Skin epidermis (tissue), 12 donors: ENCODE results near the gene DDX39A.
A peak's percentile ranks its signal among the peaks of the same experiment; 100 is the strongest.
"Not testable (repeated sequence)": the region's sequence is repeated elsewhere in the genome, so short reads cannot be mapped to it uniquely, and the experiment has no call there.

Experiments
- H3K27ac ChIP-seq, 21 experiments: fragments of 200-600 bp; sonication (generic) in 11 of 21; one replicate each; pipeline ENCODE4 v1.5.0; 2020; ENCODE audit warnings: mild to moderate bottlenecking in 3 of 21, inconsistent platforms in 2 of 21, moderate library complexity in 2 of 21
- H3K4me3 ChIP-seq, 7 experiments: fragments of 200-600 bp; sonication (generic) in 2 of 7; one replicate each; pipeline ENCODE4 v1.5.0; 2020; ENCODE audit warnings: inconsistent platforms in 2 of 7, mild to moderate bottlenecking in 2 of 7, moderate library complexity in 1 of 7

DDX39A gene

DNA sequence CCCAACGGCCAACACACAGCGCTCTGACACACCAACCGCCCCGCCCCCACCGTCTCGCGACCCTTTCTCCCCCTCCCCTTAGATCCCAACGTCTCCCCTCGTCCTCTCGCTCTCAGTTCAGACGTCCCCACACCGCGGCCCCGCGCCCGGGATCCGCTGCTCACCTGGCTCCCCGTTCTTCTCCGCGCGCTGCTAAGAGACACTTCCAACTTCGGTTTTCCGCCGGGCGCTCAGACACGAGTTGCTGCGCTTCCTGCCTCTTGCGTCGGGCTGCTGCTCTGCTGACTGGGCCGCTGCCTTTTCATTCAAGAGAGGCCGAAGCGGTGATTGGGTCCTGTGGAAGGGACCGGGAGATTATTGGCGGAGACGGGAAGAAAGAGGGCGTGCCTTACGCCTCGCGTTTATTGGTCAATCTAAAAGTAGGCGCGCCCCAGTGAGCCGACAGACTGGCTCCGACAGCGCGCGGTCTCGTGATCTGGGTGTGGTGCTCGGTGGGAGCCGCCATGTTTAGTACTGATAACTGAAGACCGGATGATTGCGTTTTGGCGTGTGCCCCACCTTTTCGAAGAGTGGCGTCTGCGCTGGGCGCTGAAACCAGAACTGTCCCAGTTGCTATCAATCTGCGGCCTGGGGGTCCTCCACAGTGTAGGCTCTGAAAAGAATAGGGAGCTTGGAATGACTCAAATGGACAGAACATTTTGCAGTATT is at the start of gene DDX39A:
Gene DDX39A (minus strand): TSS at position 236 of the 708 bp plus-strand sequence. CDS start 6,121 bp downstream, outside the sequence.
- Histone ChIP-seq H3K27ac (peak within 1 kb of the TSS; percentile 79 to 94 (median 89)), H3K4me3 (peak within 1 kb of the TSS; percentile 60 to 96 (median 87))

DNA sequence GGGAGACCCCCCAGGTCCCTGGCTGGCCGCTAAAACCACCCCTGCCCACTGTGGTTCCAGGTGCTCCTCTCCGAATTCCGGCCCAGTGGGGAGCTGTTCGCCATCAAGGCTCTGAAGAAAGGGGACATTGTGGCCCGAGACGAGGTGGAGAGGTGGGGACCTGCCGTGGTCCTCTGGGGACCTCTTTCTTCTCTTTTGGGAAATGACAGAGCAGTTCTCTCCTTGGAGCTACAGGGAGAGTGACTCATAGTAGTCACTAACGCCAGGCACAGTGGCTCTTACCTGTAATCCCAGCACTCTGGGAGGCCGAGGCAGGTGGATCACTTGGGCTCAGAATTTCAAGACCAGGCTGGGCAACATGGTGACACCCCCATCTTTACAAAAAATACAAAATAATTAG is 48.7 kb upstream of the DDX39A start:
- no peak overlapping the region for H3K27ac ChIP-seq
- no peak overlapping the region for H3K4me3 ChIP-seq

DNA sequence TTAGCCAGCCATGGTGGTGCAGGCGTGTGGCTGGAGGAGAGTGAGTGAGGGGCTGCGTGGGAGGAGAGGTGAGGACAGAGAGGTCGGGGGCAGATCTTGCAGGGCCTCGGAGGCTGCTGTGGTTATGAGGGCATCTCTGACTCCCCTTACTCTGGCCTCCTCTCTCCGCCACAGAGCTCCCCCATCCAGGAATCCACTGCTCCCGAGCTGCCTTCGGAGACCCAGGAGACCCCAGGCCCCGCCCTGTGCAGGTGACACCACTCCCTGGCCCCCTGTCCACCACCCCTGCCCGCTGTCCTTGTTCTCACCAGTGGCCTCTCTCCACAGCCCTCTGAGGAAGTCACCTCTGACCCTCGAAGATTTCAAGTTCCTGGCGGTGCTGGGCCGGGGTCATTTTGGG is 48.2 kb upstream of the DDX39A start:
- Histone ChIP-seq H3K27ac (no peak overlapping the region), H3K4me3 (no peak overlapping the region)

DNA sequence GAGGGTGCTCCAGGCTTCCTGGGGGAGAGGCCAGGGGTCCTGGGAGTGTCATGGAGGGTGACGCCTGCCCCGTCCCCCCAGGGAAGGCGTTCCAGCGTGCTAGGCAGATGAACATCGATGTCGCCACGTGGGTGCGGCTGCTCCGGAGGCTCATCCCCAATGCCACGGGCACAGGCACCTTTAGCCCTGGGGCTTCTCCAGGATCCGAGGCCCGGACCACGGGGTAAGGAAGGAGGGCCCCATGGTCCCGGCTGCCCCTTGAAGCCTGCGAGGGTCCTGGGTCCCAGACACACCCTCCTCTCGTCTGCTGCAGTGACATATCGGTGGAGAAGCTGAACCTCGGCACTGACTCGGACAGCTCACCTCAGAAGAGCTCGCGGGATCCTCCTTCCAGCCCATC is 44.6 kb upstream of the DDX39A start:
- H3K27ac ChIP-seq: no peak overlapping the region

DNA sequence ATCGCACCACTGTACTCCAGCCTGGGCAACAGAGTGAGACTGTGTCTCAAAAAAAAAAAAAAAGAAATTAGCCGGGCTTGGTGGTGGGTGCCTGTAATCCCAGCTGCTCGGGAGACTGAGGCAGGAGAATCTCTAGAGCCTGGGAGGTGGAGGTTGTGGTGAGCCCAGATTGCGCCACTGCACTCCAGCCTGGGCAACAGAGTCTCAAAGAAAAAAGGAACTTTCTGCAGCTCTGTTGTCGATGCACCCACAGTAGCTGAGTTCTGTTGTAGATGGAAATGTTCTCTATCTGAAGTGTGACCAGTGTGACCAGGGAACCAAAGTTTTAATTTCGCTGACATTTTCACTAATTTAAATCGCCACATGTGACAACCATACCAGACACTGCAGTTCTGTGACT is 43.3 kb upstream of the DDX39A start:
- H3K27ac ChIP-seq, H3K4me3 ChIP-seq: not testable (repeated sequence)

More for the DNA sequence above, 44.6 kb upstream of the DDX39A start:
- H3K4me3 ChIP-seq: no peak overlapping the region

DNA sequence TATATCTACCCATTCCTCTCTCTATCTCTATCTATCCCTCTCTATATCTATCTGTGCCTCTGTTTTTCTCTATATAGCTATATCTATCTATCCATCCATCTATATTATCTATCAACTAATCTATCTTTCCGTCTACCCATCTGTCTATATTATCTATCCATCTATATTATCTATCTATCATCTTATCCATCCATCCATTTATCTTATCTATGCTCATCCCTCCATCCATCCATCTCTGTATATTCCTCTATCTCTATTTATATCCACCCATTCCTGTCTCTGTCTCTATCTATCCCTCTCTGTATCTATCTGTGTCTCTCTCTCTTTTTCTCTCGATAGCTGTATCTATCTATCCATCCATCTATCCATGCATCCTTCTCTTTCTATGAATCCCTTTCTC is 41.8 kb upstream of the DDX39A start:
- no peak overlapping the region for H3K27ac ChIP-seq
- H3K4me3 ChIP-seq: no peak overlapping the region

DNA sequence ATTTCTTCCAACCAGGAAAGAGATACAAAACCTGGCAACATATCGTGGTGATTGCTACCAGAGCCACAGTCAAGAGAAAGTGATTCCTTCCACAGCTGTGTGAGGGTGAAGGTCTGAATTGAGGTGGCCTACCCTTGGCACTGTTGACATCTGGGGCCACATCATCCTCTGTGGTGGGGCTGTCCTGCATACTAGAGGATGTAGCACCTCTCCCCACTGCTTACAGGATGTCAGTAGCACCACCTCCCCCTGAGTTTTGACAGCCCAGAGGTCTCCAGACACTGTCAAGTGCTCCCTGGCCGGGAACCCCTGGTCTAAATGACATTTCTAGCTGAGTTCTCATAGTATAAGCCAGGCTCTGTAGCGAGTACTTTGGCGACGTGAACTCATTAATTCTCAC is 40.6 kb upstream of the DDX39A start:
- Histone ChIP-seq H3K27ac (no peak overlapping the region), H3K4me3 (no peak overlapping the region)

DNA sequence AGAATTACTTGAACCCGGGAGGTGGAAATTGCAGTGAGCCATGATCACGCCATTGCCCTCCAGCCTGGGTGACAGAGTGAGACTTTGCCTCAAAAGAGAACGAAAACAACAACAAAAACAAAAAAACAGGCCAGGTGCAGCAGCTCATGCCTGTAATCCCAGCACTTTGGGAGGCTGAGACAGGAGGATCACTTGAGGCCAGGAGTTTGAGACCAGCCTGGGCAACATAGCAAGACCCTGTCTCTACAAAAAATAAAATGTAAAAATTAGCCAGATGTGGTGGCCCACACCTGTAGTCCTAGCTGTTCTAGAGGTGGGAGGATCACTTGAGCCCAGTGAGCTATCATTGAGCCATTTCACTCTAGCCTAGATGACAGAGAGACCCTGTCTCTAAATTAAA is 33.2 kb upstream of the DDX39A start:
- H3K27ac ChIP-seq, H3K4me3 ChIP-seq: not testable (repeated sequence)

DNA sequence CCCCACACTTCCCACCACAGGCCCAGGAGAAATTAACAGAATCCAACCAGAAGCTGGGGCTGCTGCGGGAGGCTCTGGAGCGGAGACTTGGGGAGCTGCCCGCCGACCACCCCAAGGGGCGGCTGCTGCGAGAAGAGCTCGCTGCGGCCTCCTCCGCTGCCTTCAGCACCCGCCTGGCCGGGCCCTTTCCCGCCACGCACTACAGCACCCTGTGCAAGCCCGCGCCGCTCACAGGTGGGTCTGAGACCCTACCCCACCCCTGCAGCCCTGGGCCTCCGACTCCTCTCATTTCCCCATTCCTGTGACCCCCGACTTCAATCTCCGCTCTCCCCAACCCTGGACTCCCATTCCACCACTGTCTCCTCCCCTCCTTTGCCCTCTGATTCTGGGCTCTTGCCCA is 31.7 kb upstream of the DDX39A start:
- no peak overlapping the region for H3K27ac ChIP-seq
- H3K4me3 ChIP-seq: no peak overlapping the region

DNA sequence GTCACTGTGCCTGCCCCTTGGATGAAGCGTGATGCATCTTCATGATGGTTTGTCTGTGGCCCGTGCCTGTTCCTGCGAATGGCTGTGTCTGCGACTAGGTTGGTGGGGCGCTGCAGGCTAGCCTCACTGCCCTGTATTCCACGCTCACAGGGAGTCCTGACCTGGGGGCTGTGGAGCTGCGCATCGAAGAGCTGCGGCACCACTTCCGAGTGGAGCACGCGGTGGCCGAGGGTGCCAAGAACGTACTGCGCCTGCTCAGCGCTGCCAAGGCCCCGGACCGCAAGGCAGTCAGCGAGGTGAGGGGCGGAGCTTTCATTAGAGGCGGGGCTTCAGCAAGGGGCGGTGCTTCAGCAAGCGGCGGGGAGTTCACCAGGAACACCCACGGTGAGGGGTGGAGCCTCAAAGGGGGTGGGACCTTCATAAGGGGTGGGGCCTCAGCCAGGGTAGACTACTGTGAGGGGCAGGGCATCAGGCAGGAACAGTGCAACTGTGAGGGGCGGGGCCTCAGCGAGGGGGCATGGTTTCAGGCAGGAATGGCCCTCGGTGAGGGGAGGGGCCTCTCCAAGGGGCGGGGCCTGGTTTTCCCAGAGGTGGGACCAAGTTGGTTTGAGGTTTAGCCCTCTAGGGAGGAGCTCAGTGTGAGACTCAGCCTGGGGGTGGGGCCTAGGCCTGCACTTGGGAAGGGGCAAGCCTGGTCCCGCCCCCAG is 31.2 kb upstream of the DDX39A start:
- H3K4me3 ChIP-seq: no peak overlapping the region
- no peak overlapping the region for H3K27ac ChIP-seq

DNA sequence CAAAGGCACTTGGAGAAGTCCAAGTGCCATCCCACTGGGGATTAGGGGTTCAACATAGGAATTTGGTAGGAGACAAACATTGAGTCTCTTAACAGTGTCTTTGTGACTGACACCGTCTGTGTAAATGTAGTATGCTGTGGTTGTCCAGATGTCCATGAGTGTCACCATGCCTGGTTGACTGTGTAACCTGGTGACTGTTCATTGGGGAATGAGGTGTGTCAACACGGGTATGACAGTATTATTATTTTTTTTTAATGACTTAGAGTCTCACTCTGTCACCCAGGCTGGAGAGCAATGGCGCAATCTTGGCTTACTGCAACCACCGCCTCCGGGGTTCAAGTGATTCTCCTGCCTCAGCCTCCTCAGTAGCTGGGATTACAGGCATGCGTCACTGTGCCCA is 30.2 kb upstream of the DDX39A start:
- Histone ChIP-seq H3K27ac (no peak overlapping the region), H3K4me3 (no peak overlapping the region)

DNA sequence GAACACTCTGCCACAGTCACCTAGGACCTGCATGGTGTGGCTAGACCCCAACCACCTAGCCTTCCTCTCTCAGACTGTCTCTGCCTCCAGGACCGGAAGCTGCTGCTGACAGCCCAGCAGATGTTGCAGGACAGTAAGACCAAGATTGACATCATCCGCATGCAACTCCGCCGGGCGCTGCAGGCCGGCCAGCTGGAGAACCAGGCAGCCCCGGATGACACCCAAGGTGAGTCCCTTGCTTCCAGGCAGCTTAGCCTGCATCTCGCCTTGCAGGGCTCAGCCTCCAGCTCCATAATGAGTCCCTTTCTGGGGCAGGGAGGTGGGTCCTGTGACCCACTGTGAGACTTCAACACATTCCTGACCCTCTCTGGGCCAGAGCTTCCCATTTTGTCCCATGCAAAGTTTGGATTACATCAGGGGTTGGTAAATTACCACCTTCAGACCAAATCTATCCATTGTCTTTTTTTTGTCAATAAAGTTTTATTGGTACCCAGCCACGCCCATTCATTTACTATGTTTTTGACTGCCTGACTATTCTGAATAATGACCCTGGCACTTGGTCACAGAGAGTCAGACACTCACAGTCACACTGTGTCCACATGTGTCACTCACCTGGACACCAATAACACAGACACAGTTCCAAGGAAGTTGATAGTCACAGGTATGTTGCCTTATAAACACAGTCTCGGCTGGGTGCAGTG is 27.3 kb upstream of the DDX39A start:
- Histone ChIP-seq H3K4me3 (no peak overlapping the region), H3K27ac (no peak overlapping the region)

DNA sequence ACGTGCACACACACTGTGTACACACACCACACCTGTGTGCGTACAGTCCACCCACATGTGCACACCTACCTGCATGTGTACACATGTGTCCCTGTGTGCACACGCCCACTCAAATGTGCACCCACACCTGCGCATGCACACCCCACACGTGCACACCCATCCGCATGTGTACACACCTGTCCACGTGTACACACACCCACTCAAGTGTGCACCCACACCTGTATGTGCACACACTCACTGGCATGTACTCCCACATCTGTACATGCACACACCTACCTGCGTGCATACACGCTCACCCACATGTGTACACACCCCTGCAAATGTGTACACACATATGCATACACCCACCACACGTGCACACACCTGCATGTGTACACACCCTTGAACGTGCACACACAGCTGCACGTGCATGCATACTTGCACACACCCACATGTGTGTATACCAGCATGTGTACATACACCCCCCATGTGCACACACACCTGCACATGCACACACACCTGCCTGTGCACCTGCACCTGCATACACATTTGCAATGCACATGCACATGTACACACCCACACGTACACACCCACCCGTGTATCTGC is 24.6 kb upstream of the DDX39A start:
- H3K4me3 ChIP-seq: no peak overlapping the region
- H3K27ac ChIP-seq: no peak overlapping the region

DNA sequence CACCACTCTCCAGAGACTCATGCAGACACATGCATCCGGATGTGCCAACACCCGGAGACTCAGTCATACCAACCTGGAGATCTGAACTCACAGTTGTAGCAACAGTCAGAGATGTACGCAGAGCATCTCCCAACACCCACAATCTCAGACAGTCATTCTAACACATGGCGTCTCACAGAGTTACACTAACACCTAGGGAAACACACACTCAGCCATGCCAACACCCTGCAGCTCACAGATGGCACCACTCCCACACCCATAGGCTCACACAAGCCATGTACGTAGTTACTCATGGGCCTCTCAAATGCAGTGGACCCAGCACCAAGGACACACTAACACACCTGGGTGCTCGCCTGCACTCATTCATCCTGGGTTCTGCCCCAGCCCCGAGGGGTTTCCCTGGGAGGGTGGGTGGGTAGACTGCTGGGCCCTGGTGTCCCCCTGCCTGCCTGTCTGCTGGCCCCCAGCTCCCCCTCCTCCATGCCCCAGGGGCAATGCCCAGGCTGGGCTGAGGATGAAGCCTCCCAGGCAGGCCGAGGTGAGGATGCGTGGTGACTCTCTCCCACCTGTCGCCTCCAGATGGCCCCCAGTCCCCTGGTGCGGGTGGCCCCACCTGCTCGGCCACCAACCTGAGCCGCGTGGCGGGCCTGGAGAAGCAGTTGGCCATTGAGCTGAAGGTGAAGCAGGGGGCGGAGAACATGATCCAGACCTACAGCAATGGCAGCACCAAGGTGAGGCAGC is 23.9 kb upstream of the DDX39A start:
- no peak overlapping the region for H3K27ac ChIP-seq
- no peak overlapping the region for H3K4me3 ChIP-seq

DNA sequence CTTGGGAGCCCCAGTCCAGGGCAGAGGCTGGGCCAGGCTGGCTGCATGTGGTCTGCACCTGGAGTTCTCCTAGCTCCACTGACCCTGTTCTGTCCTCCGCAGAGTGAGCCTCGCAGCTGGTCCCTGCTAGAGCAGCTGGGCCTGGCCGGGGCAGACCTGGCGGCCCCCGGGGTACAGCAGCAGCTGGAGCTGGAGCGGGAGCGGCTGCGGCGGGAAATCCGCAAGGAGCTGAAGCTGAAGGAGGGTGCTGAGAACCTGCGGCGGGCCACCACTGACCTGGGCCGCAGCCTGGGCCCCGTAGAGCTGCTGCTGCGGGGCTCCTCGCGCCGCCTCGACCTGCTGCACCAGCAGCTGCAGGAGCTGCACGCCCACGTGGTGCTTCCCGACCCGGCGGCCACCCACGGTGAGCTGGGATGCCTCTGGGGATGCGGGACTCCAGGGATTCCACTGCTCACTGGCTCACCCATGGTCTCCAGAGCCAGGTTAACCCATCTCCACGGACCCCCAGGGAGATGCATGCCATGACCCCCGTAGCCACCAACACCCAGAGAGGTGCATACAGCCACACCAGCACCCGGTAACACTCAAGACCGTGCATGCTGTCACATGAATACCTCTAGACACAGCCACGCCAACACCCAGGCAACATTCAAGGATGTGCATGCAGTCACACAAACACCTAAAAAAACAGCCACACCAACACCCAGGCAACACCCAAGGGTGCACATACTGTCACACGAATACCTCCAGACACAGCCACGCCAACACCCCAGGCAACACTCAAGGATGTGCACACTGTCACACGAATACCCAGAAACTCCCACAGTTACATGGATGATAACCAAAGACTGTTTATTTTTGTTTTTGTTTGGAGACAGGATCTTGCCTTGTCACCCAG is 22.1 kb upstream of the DDX39A start:
- no peak overlapping the region for H3K4me3 ChIP-seq

DNA sequence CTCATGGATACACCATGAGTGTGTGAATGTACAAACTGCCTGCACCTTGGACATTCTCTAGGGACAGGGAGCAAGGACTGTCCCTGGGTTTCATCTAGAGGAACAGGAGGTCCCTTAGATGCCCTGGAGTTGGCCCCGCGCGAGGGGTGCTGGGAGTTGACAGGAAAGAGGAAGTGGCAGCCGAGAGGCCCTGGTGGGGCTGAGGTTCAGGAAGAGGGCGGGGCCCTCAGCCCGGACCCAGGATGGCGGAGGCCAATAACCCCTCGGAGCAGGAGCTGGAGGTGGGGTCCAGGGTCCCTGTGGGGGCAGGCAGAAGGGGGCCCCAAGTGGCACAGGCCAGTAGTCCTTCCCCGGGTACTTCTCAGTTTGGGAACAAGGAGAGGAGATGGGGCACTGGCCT is 20.9 kb upstream of the DDX39A start:
- Histone ChIP-seq H3K27ac (peak overlapping the region in 18 of 21 experiments; percentile 12 to 89 (median 72)), H3K4me3 (peak overlapping the region in 6 of 7 experiments; percentile 12 to 38 (median 32))

More for the DNA sequence above, 22.1 kb upstream of the DDX39A start:
- H3K27ac ChIP-seq: peak overlapping the region in 11 of 21 experiments; percentile 12 to 89 (median 80)

DNA sequence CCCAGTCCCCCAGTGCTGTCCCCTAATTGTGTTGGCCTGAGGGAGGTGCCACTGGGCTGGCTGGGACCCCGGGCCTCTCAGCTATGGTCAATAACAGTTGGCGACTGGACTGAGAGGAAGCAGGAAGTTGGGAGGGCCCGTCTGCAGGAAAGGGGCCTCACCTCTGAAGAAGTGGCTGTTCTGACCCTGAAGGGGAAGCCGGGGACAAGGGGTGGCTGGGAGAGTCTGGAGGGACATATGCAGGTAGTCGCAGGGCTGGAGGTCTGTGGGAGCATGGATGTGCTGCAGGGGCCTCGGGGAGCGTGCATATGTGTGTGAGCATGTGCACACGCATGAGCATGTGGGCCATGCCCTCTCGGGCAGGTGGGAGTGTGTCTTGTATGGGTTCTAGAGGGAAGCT is 19.9 kb upstream of the DDX39A start:
- Histone ChIP-seq H3K27ac (peak overlapping the region in 2 of 21 experiments; percentile 29 to 83), H3K4me3 (no peak overlapping the region)

DNA sequence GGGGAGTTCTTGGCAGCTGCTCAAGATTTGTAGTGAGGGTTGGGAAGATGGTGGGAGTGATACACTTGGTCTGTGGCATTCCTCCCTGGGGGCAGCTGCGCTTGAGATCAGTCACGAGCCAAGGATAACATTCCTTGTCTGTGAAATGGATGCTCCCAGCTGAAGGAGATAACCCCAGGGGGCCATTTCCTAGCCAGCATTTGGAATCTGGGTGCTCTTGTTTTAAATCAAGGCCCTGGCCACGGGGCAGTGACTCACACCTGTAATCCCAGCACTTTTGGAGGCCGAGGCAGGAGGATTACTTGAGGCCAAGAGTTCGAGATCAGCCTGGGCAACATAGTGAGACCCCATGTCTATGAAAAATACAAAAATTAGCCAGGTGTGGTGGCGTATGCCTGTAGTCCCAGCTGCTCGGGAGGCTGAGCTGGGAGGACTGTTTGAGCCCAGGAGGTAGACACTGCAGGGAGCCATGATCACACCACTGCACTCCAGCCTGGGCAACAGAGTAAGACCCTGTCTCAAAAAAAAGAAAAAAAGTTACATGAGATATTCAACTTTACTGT is 18.5 kb upstream of the DDX39A start:
- no peak overlapping the region for H3K4me3 ChIP-seq
- H3K27ac ChIP-seq: no peak overlapping the region
